ENCODE measurements around the gene LRRC61.
"Not testable (repeated sequence)": the region's sequence is repeated elsewhere in the genome, so short reads cannot be mapped to it uniquely, and the experiment has no call there.

- TF ChIP-seq CTCF (IDR thresholded peaks at IDR 0.05 in 8 of 11, conservative IDR thresholded peaks at IDR 0.05 in 3 of 11); POLR2A (IDR thresholded peaks at IDR 0.05); POLR2AphosphoS5 (IDR thresholded peaks at IDR 0.05): not testable (repeated sequence)
Measured at GRCh38 chr7:150281681-150282403, 41.3 kb upstream of the LRRC61 start.
